Stimulated activated CD8-positive, alpha-beta memory T cell treated with anti-CD3 and anti-CD28 coated beads, Interleukin-12 subunit alpha, Interleukin-12 subunit beta, amount 100 ng/mL, for 4 hours (primary cell): ENCODE results near the gene DUSP14.
"Not testable (repeated sequence)": the region's sequence is repeated elsewhere in the genome, so short reads cannot be mapped to it uniquely, and the experiment has no call there.

ENCODE experiments used
- DNase-seq: peaks from one replicate; pipeline ENCODE4 v3.0.0-alpha.2; 2020; ENCODE audit warnings: low read depth

Gene DUSP14

GRCh38 chr17:37485938-37486570 is 3.6 kb upstream of the DUSP14 start:
- DNase-seq, result no peak

- DNase-seq, result no peak
Observed at GRCh38 chr17:37488009-37488604, 1.6 kb upstream of the DUSP14 start.

DNA sequence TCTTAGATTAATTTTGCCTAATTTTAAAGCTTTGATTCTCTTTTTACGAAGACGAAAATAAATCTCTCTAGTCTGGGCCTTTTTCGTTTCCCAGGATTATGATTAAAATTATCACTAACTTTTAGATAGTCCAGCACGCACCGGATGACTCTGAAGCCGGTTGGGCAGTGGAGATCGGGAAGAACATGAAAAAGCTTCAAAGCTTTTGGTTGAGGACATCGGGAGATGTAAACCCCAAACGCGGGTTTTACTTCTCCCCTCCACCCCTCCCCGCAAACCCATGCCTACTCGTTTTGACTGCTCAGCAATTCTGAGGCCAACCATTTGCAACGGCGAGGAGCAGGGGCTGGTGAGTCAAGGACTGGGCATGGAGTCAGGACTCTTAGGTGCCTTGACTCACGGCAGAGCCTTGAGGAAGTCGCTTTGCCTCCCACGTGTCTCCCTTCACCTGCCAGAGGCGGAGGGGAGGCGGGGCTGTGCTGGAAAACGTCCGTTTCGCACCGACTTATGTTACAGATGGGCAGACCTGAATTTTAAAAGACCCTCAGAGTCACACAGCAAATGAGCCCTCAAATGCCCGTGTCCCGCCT is 989 bp upstream of the DUSP14 start:
- peak; percentile 45 for DNase-seq

DNA sequence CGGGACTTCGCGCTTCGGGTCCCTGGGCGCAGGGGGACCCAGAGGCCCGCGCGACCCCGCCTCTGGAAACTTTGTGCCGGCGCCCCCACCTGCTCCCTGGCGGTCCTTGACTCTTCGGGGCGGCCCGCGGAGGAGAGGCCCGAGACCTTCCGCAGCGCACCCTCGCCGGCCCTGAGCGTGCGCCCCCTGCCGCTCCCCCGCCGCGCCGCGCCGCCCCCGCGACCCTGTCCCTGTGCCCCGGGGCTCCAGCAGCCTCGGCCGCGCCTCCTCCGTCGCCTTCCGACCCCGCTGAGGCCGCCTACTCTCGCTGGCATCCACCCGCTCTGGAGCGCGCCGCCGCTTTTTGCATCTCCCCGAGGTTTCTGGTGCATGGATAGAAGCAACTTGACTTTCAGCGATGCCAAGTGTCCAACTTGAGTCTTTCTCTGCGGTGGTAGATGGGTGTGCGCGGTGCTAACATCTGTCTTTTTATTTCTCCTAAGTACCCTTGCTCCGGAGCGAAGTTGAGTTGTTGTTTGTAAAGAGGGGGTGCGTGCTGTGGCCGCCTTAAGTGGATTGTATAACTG is 414 bp downstream of the DUSP14 start:
- peak; percentile 65 for DNase-seq

DNA sequence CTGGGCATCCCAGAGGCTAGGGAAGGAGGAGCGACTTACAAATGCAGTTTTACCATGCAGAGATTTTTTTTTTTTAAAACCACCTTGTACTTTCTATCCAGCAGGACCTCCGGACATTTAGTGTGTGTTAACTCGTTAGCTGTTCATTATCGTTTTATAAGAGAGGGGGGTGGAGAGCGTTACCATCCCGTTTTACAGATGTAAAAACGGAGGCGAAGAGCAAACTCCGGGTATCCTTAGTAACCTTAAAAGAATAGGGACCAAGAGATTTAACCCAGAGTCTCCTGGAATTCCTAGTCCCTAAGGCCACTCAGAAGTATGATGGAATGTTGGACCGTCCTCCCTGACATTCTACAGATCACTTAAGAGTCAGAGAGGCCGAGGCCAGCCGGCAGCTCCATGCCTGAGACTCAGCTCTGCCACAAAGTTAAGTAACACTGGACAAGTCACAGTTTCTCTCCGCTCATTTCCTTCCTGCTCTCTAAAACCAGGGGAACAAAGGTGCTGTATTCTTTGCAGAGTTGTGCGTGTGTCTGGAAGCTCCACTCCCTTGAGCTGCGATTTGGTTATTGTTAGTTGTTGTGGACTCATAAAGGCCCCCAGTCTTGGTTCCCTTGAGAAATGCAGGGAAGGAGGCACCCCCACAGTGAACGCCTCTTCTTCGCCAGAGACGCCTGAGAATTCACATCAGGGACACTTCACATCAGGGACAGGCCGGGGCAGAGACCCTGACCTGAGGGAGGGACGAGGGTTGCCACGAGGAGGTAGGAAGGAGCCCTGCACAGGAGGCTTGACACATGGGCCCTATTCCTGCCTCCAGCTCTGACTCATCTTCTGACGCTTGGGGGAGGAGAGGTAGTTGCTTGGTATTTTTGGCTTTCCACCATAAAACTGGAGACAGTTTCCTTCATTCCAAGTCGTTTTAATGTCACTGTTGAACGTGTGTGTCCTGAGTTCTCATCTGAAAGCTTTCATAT is 1.2 kb downstream of the DUSP14 start:
- no peak for DNase-seq

DNA sequence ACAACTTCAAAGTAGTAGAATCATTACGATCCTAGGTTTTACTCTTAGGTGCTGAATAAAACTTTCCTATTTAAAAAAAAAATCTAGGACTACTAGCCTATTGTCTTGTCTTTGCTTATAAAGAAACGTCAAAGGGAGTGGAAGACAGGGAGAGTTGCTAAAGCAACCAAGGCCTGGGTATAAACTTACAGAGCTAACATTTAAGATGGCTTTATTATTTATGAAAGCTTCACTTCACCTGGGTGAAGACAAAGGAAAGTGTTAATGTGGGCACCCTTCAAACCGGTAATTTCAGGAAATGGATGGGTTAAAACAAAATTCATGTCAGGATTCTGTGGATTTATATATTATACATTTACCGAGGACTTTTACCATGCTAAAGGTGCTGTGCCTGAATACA is 2.5 kb downstream of the DUSP14 start:
- DNase-seq, result no peak

DNA sequence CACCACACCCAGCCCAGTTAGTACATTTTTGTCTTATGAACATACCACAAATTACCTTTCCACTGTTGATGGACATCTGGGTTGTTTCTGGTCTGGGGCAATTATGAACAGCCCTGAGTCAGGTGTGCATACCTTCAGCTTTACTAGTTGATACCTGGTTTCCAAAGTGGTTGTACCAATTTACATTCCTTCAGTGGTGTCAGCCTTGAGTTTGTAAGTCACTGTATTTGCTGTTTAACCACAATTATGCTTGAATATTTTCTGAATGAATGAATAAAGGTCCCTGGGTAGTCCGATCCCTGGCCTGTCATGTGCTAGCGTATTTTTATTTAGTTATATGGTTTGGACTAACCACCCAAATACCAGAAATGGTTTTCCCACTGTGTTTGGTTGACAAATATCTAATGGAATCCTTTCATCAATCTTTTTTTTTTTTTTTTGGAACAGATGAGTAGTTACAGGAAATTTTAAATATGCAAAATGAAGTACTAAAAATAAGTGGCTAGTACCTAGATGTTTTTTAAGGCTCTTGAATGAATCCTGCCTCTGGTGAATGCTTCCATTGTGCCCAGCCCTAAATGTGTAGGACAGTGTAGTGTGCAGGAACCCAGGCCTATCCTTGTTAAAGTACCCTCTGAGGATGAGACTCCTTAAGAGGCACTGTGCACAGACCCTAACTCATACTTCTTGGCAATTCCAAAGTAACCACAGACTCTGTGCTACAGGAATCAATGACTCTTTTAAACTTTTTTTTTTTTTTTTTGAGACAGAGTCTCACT is 3.7 kb downstream of the DUSP14 start:
- DNase-seq, result no peak

GRCh38 chr17:37494401-37494831 is 4.7 kb downstream of the DUSP14 start:
- no peak for DNase-seq

DNA sequence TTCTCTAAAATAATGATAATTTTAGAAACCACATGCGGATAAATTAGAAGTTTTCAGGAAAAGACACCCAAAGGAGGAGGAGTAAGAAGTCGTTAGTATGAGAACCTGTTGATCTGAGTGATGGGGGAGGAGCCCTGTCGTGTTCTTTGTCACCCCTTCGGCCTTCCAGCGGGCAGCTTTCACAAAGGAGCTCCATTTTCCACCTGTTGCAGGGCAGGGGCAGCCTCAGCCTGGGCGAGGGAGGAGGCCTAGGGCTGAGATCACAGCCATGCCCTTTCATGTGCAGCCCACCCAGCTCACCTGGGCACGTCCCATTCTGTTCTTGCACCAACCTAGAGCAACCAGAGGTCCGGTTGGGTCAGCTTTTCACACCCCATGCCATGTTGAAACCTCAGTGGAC is 5.3 kb downstream of the DUSP14 start:
- no peak for DNase-seq

- no peak for DNase-seq
Observed at GRCh38 chr17:37500378-37500777, 10.7 kb downstream of the DUSP14 start.

- DNase-seq, result no peak
Observed at GRCh38 chr17:37502009-37502936, 12.6 kb downstream of the DUSP14 start.

- no peak for DNase-seq
Observed at GRCh38 chr17:37503148-37503547, 13.5 kb downstream of the DUSP14 start.

DNA sequence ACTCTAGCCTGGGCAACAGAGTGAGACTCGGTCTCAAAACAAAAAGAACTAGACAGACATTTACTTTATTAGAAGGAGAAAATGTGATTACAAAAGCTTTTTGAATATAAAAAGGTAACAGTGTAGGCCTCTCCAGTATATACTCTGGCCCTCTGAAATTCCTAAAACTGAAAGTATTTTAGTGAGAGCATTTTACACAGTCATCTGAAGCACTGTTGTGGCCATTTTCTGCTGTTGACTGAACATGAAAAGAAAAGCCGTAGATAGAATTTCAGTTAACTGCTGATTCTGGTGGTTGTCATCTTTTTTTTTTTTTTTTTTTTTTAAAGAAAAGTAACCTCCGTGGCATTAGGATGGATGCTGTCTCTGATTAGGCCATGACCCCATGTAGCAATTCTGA is 15.6 kb downstream of the DUSP14 start:
- DNase-seq, result no peak

DNA sequence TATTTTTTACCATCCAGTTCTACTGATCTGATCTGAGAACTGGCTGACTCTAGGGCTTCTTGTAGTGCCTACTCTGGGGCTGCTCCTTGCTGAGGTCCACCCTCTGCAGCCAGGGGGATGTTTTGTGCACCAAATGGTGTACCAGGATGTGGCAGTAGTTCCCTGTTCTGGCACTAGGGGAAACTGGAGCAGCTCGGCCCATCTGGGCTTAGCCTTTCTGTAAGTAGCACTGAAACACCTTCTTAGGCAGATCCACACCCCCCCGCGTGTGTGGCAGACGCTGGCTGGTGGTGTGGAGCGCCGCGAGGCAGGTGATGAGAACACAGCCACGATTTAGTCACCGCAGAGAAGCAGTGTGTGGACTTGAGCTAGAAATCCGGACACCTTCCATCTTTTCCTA is 17.0 kb downstream of the DUSP14 start:
- no peak for DNase-seq

DNA sequence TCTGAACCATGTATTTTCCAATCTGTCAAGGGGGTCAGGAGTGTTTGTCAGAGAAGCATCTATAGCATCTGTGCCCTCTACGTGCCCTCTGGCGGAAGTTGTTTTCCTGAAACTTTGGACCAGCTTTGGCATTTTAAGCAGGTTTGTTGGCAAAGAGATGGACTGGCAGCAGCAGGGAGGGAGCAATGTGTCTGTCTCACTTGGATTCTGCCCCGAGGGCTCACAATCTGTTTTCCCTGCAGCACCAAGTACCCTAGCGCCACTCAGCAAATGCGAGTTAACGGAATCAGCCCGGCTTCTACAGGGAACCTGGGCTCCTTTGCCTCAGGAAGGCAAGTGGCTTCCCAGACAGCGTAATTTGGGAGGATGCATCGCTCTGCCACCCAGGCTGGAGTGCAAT is 17.4 kb downstream of the DUSP14 start:
- no peak for DNase-seq

DNA sequence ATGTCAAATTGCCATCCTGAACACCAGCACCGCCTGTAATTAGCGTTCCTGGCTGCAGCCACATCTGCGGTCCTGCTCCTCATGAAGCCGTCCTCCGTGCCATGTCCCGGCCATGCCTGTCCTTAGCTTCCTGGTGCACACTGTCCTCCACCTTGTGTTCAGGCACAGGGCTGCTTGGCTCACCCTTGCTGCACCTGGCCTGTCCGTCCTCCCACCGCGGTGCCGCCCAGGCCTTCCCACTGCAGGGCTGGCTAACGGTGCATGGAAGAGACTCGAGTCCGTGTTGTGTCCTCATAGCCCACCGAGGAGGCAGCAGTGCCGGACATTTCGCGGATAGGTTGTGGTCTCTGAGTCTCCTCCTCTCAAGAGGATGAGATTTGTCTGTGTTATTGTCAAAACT is 20.4 kb downstream of the DUSP14 start:
- no peak for DNase-seq

DNA sequence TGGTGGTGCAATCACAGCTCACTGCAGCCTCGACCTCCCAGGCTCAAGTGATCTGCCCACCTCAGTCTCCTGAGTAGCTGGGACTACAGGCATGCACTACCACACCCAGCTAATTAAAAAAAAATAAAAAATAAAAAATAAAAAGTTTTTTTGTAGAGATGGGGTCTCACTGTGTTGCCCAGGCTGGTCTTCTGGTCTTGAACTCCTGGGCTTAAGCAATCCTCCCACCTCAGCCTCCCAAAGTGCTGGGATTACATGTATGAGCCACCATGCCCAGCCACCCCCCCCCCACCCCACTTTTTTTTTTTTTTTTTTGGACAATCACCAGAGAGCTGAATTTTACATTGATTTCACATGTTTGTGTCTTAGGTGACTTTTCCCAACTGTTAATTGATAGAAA is 22.0 kb downstream of the DUSP14 start:
- not testable (repeated sequence) for DNase-seq

- no peak for DNase-seq
Observed at GRCh38 chr17:37512442-37513068, 22.9 kb downstream of the DUSP14 start.

DNA sequence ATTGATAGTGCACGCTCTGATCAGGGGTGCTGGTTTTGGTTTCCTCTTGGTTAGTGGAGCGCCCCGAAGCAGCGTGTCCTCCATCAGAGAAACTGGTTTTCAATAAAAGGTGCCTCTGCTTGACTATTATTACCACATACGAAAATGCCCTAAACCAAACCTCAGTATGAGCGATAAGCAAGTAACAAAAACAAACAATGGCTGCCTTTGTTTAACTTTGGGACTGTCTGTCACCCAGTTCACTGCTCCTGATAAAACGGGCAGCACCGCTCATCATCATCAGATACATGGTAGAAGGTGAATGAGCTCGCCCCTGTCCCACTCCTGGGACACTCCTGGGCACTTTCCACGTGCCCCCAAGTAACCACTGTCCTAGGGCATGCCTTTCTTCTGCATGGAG is 24.0 kb downstream of the DUSP14 start:
- no peak for DNase-seq

GRCh38 chr17:37516127-37516571 is 26.5 kb downstream of the DUSP14 start:
- no peak for DNase-seq
